HG02885 (cell line): ENCODE results near the gene SLC25A36.

ENCODE experiments used
- ATAC-seq: cut with Tn5 transposase; IDR thresholded peaks from one replicate; pipeline ENCODE4 v1.9.1; 2021; ENCODE audit warnings: mild to moderate bottlenecking; ENCODE audit not compliant: unreplicated experiment, poor library complexity

Gene SLC25A36, protein sequence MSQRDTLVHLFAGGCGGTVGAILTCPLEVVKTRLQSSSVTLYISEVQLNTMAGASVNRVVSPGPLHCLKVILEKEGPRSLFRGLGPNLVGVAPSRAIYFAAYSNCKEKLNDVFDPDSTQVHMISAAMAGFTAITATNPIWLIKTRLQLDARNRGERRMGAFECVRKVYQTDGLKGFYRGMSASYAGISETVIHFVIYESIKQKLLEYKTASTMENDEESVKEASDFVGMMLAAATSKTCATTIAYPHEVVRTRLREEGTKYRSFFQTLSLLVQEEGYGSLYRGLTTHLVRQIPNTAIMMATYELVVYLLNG

DNA sequence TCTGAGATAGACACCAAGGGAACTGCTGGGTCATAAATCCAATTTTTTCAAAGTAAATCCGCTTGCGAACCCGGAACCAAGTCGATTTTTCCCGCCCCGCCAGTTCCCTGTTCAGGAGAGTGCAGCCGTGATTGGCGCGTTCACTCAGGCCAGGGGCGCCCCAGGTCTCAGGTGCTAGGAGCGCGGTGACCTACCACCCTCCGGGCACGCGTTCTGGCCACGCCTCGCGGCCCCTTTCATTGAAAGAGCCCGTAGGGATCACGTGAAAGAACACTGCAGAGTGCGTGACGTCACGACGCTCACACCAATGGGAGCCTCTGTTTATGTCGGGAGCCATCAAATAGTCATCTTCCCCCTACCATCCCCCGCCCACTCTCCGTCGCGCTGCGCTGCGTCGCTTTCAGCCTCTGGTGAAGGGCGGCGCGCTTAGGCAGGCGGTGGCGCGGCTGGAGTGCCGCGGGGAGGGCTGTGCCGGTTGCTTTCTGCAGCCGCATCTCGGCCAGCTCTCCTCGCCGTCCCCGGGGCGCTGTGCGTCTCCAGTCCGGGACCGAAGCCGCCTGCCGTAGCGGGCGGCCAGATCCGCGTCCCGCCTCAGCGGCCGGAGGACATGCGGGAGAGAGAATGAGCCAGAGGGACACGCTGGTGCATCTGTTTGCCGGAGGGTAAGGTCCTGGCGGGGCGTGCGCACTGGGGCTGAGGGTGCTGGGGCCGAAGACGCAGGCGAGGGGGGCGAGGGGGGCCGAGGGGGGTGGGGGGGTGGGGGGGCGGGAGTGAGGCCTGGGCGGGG, at the start of gene SLC25A36:
SLC25A36 (plus strand) TSS at position 403 of the 787 bp plus-strand sequence; CDS start at position 622, 219 bp downstream.
- ATAC-seq = peak; percentile 96

DNA sequence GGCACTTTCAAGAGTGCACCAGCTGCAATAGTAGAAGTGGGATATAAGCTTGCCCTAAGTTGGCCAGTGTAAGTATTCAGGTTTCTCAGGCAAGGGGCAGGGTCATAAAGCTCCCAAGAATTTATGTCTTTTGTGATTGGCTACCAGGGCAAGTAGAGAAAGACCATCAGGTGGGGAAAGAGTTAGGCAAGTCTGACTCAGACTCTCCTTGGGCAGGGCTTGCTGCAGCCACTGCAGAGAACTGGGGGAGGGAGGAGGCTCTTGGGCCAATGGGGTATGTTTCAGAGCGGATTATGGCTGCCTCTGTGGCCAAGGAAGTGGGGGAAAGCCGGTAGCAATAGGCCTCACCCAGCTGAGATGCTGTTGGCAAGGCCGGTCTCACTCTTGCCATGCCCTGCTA, 44.6 kb upstream of the SLC25A36 start:
- ATAC-seq = no peak

DNA sequence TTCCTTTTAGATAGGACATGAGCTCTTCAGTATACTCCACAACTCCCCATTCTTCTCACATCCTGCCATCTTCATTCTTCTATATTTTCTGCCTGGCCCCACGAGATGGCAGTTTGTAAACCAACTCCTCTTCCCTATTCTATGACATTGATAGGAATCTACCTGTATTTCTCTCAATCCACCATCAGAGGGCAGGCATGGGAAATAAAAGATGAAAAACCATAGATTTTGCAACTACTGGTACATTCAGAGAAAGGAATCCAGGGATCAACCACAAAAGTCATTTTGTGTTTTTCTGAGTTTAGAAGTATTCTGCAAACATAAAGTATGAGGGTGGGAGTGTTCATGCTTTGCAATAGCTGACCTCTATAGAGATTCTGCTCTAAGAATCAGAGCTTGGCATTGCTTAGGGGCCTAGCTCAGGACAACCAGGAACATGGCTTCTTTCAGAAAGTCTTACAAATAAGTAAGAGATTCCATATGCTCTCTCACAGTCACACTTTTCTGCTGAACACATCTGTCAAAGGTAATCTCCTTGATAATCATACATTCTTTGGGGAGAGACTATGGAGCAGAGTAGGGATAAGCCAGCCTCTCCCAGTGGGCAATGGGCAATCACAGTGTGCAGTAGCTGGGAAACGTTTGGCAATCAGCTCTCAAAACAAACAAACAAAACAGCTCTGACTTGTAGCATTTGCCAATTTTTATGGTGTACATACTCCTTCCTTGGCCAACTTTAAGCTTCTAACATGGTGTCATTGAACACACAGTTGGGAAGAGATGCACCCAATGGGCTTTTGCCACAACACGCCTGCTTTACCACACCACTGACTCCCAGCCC, 43.1 kb upstream of the SLC25A36 start:
- ATAC-seq = peak; percentile 72

GRCh38 chr3:140899363-140899762, 42.3 kb upstream of the SLC25A36 start:
- ATAC-seq = no peak

- ATAC-seq = no peak
These were observed 38.8 kb upstream of the SLC25A36 start for GRCh38 chr3:140902791-140903190.

- no peak for ATAC-seq
These were observed 38.4 kb upstream of the SLC25A36 start for GRCh38 chr3:140903196-140903595.

GRCh38 chr3:140904521-140904920, 37.1 kb upstream of the SLC25A36 start:
- no peak for ATAC-seq

GRCh38 chr3:140905559-140905958, 36.1 kb upstream of the SLC25A36 start:
- no peak for ATAC-seq

- ATAC-seq = peak; percentile 73
These were observed 34.9 kb upstream of the SLC25A36 start for GRCh38 chr3:140906785-140907184.

GRCh38 chr3:140910860-140911259, 30.8 kb upstream of the SLC25A36 start:
- no peak for ATAC-seq

GRCh38 chr3:140911822-140912221, 29.8 kb upstream of the SLC25A36 start:
- ATAC-seq = no peak

- no peak for ATAC-seq
These were observed 27.9 kb upstream of the SLC25A36 start for GRCh38 chr3:140913728-140914127.

- ATAC-seq = no peak
These were observed 27.2 kb upstream of the SLC25A36 start for GRCh38 chr3:140914384-140914945.

GRCh38 chr3:140916603-140917002, 25.0 kb upstream of the SLC25A36 start:
- ATAC-seq = no peak

GRCh38 chr3:140917772-140918171, 23.9 kb upstream of the SLC25A36 start:
- ATAC-seq = no peak

GRCh38 chr3:140920029-140920428, 21.6 kb upstream of the SLC25A36 start:
- ATAC-seq = no peak

DNA sequence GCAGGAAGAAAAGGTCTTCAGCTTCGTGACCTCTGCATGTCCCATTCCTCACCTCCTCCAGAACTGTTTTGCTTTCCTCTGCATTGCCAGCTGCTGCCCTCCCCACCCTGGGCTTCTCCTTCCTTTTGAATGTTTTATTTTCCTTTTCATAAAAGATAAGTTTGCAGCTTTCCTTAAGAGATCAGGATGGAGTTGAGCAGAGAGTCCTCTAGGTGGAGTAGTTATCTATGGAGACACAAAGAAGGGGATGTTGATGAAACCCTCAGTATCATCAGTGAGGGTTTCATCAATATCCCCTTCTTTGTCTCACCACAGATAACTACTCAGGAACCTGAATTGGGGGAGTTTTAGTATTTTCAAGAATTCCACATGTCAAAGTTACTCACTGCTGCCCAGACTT, 19.0 kb upstream of the SLC25A36 start:
- ATAC-seq = no peak

DNA sequence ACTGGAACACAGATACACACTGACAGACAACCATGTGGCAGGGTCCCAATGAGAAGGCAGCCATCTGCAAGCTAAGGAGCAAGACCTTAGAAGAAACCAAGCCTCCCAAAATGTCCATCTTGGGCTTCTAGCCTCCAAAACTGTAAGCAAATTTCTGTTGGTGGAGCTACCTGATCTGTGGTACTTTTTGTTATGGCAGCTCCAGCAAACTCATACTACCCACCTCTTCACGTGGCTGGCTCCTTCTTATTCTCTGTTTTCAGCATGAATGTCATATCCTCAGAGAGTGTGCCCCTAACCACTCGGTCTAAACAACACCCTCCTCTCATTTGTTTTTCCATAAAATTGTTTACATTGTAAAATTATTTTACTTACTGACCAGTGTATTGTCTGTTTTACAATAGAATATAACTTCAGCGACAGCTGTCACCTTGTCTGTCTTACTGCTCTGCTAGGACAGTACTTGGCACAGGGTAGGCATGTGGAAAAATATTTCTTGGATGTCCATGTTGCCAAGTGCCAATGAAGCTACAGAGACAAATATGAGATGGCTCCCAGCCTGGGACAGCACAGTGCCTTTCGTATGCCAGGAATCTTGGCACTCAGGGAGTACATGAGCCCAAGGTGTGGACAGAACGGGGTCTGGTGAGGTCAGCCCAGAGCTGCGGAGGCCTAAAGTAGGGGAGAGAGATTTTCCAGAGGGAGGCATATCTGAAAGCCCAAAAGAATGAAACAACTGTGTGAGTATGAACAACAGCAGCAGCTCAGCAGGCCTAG, 17.4 kb upstream of the SLC25A36 start:
- ATAC-seq = no peak

DNA sequence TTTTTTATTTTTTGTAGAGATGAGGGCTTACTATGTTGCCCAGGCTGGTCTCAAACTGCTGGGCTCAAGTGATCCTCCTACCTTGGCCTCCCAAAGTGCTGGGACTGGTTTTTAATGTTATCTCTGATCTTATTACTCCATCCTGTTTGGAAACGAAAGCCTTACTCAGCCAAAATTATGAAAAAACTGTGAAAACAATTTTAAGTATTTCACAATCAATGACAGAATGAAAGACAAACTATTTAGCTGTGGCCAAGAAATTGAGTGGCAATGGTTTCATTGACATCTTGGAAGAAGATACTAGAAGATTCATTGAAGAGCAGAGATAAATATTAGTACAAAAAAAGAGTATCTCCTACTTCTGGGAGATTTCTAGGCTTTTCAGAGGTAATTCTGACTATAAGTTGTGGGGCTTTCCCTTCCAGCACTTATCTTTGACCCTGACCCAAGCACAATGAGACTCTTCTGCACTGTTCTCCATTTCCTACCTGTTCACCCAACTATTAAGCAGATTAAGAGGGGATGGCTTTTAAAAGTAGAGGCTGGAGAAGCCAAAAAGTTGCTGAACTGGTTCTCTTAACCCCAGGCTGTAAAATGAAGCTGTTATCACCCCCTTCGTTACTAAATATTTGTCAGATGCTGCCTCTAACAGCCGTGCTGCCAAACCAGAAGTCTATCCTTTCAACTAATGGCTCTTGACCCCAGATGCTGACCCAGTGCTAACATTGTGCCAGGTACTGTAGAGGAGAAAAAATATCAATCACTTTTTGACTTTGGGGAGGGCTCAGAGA, 14.2 kb upstream of the SLC25A36 start:
- no peak for ATAC-seq
